ENCODE data around the gene CD83. TPM values are rescaled to one million over a fixed set of nuclear protein-coding genes. Genes with fewer than 3 reads are reported as not detected.

Gene CD83
- total and polyA plus RNA-seq, 2 experiments from 2014 or later: 3.3 to 4.7 TPM

- Histone ChIP-seq H3K4me3 (no peak overlapping the region), H3K36me3 (no peaks in the 10 kb centered on the region), H3K4me1 (ENCODE audit: low read depth) (no peaks in the 10 kb centered on the region), H3K27ac (no peak overlapping the region), H3K9me3 (ENCODE audit: low read depth) (no peaks in the 10 kb centered on the region), H3K27me3 (no peaks in the 10 kb centered on the region)
- no peak for TF ChIP-seq CTCF (IDR thresholded peaks at IDR 0.05; ENCODE audit: low read depth, low read length)
- DNase-seq (ENCODE audit: low read depth in 1 of 2, low spot score in 1 of 2): no peak
Observed at GRCh38 chr6:14081126-14081525, 36.4 kb upstream of the CD83 start.

- no peak overlapping the region for H3K27ac ChIP-seq
- TF ChIP-seq CTCF (IDR thresholded peaks at IDR 0.05; ENCODE audit: low read depth, low read length): no peak
- DNase-seq (ENCODE audit: low read depth in 1 of 2, low spot score in 1 of 2): no peak
- H3K9me3 ChIP-seq (ENCODE audit: low read depth): no peaks in the 10 kb centered on the region
- no peaks in the 10 kb centered on the region for H3K36me3 ChIP-seq
- no peaks in the 10 kb centered on the region for H3K4me1 ChIP-seq (ENCODE audit: low read depth)
- H3K27me3 ChIP-seq: no peaks in the 10 kb centered on the region
- no peak overlapping the region for H3K4me3 ChIP-seq
Observed at GRCh38 chr6:14082771-14083170, 34.8 kb upstream of the CD83 start.

- Histone ChIP-seq H3K4me3 (no peak overlapping the region), H3K36me3 (no peaks in the 10 kb centered on the region), H3K27me3 (no peaks in the 10 kb centered on the region), H3K27ac (no peak overlapping the region), H3K9me3 (ENCODE audit: low read depth) (no peaks in the 10 kb centered on the region), H3K4me1 (ENCODE audit: low read depth) (no peaks in the 10 kb centered on the region)
- DNase-seq (ENCODE audit: low read depth in 1 of 2, low spot score in 1 of 2): no peak
- no peak for TF ChIP-seq CTCF (IDR thresholded peaks at IDR 0.05; ENCODE audit: low read depth, low read length)
Observed at GRCh38 chr6:14083262-14083661, 34.3 kb upstream of the CD83 start.

- Histone ChIP-seq H3K36me3 (no peaks in the 10 kb centered on the region), H3K4me3 (no peak overlapping the region), H3K9me3 (ENCODE audit: low read depth) (no peaks in the 10 kb centered on the region), H3K27ac (no peak overlapping the region), H3K27me3 (no peaks in the 10 kb centered on the region), H3K4me1 (ENCODE audit: low read depth) (no peaks in the 10 kb centered on the region)
- no peak for DNase-seq (ENCODE audit: low read depth in 1 of 2, low spot score in 1 of 2)
- TF ChIP-seq CTCF (IDR thresholded peaks at IDR 0.05; ENCODE audit: low read depth, low read length): no peak
Observed at GRCh38 chr6:14083751-14084150, 33.8 kb upstream of the CD83 start.

GRCh38 chr6:14084388-14084787 lies 33.2 kb upstream of the CD83 start:
- H3K36me3 ChIP-seq: no peaks in the 10 kb centered on the region
- no peaks in the 10 kb centered on the region for H3K9me3 ChIP-seq (ENCODE audit: low read depth)
- no peak overlapping the region for H3K4me3 ChIP-seq
- H3K4me1 ChIP-seq (ENCODE audit: low read depth): no peaks in the 10 kb centered on the region
- DNase-seq (ENCODE audit: low read depth in 1 of 2, low spot score in 1 of 2): no peak
- no peak for TF ChIP-seq CTCF (IDR thresholded peaks at IDR 0.05; ENCODE audit: low read depth, low read length)
- no peaks in the 10 kb centered on the region for H3K27me3 ChIP-seq
- no peak overlapping the region for H3K27ac ChIP-seq
